ENCODE measurements around the gene ABCE1.

DNA sequence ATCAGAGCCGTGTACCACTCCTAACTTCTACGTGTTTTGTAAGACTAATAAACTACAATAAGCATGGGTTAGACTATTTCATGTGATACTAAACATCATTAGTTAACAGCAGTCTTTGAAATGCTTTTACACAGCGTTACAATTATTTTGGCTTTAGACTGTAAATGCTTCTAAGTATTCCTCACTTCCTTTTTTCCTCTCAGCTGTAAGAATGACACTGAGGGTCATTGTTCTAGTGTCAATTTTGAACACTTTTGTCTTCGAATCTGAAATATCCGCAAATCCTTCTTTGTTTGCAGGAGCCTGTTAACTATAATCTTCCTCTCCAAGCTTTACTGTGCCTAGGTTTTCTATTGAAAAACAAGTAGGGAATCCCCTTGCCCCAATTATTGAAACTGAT lies 1.5 kb downstream of the ABCE1 start:
- TF ChIP-seq, protein P1, sequence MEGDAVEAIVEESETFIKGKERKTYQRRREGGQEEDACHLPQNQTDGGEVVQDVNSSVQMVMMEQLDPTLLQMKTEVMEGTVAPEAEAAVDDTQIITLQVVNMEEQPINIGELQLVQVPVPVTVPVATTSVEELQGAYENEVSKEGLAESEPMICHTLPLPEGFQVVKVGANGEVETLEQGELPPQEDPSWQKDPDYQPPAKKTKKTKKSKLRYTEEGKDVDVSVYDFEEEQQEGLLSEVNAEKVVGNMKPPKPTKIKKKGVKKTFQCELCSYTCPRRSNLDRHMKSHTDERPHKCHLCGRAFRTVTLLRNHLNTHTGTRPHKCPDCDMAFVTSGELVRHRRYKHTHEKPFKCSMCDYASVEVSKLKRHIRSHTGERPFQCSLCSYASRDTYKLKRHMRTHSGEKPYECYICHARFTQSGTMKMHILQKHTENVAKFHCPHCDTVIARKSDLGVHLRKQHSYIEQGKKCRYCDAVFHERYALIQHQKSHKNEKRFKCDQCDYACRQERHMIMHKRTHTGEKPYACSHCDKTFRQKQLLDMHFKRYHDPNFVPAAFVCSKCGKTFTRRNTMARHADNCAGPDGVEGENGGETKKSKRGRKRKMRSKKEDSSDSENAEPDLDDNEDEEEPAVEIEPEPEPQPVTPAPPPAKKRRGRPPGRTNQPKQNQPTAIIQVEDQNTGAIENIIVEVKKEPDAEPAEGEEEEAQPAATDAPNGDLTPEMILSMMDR (IDR thresholded peaks at IDR 0.05): no peak
- TF ChIP-seq POLR2A (IDR thresholded peaks at IDR 0.05) (no peak), EP300 (IDR thresholded peaks at IDR 0.05) (no peak)
